SW 1271 (cell line): ENCODE measurements around the gene BCAR1.

Source experiments
- DNase-seq, 2 experiments: peaks; one replicate each; lab custom pipeline; 2025; lab: John Stamatoyannopoulos, UW

BCAR1 gene

GRCh38 chr16:75239542-75240122 lies 11.8 kb downstream of the BCAR1 start:
- DNase-seq = no peak

DNA sequence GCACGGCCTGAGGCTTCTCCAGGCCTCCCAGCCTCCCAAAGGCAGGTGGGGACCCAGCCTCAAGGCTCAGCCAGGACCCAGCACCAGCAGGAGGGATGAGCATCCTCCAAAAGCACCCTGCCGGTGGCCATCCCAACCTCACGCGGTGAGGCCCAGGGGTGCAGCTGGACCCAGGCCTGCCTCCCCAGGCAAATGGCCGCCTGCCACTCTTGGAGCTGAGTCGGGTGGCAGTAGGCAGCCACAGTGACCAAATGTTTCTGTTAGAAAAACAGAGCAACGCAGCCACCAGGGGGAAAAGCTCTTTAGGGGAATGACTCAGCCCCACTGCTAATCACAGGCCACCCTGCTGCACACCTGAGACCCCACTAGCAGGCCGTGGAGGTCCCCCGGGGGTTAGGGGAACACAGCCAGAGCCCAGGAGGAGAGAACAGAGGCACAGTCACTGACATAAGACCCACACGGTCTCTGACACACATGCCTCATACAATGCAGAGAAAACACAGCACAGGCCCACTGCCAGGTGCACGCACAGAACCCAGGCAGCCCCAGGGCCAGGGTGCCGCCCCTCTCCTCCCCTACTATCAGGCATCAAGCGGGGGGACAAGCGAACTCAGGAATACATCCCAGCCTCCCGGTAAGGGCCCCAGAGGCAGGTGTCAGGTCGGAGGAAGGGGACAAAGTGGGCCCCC lies 12.4 kb downstream of the BCAR1 start:
- no peak for DNase-seq

DNA sequence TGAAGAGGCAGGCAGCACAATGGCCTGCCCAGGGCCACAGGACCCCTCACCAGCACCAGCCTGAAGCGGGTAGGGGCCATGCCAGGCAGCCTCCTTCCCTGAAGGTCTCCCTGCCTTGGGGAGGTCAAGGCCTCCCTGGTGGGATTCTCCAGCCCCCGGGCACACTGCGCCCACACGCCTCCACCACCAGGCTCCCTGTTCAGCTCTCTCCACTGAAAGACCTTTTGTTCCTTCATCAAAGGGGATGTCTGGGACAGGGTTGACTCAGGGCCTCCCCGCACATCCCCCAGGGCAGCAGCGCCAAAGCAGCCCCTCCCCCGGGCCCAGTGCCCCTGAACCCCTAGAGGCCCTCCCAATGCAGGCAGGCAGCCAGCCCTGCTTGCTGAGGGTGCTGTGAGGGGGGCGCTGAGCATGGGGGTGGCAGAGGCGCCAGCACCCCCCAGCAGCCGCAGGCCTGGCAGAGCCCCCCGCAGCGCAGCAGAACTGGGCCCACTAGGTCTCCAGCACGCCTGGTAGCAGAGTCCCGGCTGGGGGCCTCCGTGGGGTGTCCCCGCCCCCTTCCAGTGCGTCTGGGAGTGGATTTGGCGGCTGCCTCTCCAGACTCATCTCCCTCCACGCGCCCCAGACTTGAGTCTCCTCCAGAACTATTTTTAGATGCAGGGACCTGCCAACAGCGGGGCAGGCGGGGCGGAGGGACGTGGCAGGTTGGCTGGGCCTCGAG lies 13.1 kb downstream of the BCAR1 start:
- DNase-seq = no peak

DNA sequence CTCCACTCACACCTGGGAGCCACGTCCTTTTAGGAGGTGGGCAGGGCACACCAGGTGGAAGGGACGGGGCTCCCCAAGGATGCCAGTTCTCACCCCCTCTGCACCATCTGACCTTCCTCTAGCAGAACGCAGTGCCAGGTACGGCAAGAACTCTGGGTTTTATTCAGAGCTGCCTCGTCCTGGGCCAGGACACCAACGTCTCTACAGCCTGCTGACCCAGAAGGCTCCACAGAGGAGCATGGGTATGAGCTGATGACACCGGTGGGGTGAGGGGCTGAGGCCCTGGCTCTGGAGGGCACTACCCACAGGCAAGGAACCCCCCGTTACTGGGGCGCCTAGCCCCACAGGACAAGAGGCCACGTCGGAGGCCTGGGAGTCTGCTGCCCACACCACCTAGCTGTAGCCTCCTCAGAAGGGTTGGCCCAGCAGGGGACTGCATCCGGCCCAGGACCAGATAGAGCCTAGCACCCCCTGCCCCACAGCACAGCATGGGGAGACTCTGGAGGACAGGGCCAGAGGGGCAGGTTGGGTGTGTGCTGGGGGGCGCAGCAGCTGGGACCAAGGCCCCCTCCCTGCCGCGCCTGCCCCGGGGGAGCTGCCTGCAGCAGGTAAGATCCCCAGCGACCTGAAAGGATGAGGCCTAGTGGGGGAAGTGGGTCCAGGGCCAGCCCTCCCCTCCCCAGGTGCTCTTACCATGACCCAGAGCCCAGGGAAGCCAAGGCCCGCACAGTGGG lies 13.9 kb downstream of the BCAR1 start:
- no peak for DNase-seq

DNA sequence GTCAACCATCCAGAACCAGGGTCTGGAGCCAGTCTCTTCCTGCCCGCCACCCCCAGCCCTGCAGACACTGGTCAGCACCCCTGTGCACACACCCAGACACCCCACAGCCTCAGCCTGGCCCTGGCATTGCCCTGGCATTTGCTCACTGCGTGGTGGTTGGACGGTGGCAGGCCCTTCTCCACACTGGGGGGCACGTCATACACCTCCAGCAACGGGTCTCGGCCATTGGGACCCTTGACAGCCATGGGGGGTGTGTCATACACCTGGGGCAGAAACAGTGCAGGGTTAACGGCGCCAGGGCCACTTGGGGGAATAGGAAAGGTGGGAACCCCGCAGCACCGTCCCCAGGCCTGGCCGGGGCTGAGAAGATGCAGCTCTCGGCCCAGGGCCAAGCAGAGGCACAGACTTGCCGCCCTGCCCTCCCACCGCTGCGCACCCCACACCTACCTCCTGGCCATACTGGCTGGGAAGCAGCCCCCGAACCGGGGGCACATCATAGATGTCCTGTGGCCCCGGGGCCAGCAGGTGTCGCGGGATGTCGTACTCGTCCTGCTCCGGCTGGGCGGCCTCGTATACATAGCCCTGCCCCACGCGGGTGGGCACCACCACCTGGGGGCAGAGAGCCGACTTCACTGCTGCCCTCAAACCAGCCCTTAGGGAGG lies 14.6 kb downstream of the BCAR1 start:
- DNase-seq = no peak

GRCh38 chr16:75236232-75236631 lies 15.2 kb downstream of the BCAR1 start:
- DNase-seq = no peak

- DNase-seq = no peak
Observed at GRCh38 chr16:75235721-75236193, 15.7 kb downstream of the BCAR1 start.

DNA sequence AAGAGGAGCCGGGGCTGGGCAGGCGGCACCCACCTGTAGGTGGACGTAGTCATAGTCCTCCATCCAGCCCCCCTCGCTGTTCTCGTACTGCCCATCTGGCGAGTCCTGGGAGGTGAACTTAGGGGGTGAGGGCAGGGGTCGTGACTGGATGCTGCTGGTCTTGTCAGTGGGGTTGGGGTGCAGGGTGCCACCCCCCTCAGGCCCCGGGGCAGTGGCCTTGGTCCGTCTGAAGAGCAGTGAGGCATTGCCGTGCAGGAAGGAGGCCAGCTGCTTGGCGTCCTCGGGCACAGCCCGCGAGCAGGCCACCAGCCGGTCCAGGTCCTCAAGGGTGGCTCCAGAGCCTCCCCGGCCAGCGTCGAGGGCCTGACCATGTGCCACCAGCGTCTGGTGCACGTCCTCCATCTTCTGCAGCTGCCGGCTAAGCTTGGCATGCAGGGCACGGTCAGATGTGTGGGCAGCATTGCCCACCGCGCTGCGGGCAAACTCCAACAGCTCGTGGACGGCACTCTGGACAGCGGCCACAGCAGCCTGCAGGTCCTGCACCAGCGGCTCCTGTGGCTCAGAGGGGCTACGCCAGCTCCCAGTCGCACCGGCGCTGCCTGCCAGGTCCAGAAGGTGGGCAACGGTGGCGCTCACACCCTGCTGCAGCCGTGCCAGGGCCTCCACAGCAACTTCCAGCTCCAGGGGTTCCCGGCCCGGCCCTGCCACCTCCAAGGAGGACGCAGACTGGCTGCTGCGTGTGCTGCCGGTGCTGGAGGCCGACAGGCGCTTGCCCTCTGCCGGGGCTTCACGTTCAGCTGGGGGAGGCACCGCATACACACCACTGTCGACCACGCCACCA lies 16.3 kb downstream of the BCAR1 start:
- DNase-seq = no peak

- DNase-seq = no peak
Observed at GRCh38 chr16:75233611-75233938, 17.8 kb downstream of the BCAR1 start.

- DNase-seq = no peak
Observed at GRCh38 chr16:75231570-75231969, 19.9 kb downstream of the BCAR1 start.

DNA sequence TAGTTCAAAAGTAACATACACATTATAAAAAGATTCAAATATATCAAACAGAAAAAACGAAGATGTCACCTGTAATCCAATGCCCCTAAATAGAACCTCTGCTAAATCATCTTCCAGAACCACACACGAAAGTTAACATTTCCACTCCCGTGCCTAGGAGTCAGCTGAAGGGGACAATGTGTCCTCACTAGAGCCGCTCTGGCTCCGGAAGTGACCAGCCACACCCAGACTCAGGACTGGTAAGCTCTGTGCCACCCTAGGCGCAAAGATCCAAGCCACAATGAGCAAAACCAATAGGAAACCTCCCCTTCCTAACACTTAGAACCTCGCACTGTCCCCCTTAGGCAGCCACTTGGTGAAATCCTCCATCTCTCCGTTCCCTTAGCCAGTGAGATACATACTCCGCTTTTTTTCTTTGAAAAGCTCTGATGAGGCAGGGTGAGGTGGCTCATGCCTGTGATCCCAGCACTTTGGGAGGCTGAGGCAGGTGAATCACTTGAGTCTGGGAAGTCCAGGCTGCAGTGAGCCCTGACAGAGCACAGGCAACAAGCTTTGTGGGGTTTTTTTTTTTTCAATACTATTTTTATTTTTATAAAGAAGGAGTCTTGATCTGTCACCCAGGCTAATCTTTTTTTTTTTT lies 20.8 kb downstream of the BCAR1 start:
- no peak for DNase-seq

DNA sequence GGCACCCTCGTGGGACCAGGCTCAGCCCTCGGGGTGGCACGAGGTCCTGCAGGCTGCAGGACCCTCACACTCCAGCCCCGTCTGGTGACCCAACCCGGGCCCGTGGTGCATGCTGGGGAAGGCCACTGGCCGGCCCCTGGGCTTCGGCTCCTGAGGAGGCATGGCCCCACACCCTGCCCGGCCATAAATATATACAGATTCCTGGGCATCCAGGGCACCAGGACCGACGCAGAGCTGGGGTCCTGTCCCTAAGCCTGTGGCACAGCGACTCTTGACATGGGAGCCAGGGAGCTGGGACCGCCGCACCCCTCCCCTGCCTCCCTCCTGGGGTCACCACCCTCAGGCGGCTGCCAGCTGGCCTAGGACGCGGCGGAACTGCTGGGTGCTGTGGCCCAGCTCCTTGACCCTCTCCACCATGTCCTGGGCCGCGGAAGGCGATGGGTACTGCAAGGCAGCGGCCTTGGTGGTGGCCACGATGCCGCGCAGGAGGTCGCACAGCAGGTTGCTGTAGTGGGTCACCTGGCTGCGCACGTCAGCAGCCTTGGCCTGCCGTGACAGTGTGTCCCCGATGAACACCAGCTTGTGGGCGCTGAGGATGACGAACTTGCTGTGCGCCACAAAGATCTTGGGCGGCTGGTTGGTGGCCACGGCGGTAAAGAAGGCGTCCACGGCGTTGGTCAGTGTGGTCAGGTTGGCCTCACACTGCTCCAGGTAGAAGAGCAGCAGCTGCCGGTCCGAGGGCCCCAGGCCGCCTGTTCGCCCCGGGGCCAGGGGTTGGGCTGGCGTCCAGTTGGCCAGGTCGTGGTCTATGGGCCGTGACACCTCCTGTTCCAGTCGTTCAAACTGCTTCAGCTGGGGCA lies 22.0 kb downstream of the BCAR1 start:
- DNase-seq = no peak

DNA sequence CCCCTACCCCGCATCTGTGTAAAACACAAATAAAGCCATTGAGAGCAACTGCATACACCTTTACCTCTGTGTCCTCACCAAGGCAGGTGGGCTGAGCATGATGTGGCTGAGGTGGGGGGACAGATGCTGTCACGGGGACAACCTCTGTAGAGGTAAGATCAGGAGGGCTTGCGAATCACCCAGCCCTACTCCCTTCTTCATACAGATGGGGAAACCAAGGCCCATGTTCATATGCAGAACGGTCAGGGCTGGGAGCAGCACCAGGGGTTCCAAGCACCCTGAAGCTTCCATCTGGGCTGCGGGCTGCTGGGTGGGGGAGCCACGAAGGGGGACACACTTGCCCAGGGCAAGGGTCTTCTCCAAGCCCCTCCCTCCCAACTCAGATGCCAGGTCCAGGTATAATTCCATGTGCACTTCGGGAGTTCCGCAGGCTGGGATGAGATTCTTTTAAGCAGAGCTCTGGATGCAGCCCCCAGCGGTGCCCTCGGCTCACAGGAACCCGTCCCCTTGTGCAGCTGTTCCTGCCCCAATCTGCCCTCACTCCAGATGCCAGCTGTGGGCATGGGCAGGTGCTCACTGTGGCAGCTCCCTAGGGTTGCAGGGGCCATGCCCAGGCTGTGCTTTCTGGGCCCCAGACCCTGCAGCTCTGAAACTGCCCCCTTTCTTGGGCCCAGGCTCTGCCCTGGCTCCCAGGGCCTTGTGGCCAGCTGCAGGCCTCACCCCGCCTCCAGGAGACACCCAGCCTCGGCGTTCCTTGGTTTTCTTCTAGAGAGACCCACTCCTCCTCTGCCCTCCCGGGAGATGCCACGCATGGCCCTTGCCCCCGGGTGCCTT lies 23.1 kb downstream of the BCAR1 start:
- DNase-seq = no peak

GRCh38 chr16:75227361-75228142 lies 23.9 kb downstream of the BCAR1 start:
- no peak for DNase-seq

DNA sequence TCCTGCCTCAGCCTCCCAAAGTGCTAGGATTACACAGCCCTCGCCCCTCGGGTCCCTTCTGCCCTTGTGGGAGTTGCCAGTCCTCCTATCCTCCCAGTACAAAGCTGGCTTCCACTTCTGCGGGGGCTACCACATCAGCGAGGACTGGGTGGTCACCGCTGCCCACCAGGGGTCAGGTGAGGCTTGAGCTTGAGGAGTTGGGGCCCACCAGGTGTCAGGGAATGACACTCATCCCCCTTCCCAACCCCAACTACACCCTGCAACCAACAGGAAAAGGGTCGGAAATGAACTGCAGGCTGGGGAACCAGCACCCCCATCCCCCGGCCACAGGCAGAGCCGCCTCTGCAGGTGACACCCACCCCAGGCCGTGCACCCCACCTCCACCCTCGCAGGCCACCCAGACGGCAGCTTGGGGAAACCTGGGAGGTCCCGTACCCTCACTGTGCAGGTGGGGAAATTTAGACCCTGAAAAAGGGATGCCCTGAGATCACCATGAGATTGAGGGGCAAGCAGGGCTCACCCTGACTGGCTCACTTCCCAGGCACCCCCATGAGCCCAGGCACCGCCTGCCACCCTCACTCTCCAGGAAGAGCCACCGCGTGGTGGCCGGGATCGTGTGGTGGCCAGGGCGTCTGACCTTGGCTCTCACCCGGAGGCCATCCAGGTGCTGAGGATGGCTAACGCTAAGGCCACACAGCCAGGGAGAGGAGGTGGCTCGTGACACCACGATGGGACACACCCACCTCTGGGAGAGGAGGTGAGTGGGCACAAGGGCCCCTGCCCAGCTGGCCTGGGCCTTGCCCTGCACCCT lies 24.7 kb downstream of the BCAR1 start:
- DNase-seq = no peak

DNA sequence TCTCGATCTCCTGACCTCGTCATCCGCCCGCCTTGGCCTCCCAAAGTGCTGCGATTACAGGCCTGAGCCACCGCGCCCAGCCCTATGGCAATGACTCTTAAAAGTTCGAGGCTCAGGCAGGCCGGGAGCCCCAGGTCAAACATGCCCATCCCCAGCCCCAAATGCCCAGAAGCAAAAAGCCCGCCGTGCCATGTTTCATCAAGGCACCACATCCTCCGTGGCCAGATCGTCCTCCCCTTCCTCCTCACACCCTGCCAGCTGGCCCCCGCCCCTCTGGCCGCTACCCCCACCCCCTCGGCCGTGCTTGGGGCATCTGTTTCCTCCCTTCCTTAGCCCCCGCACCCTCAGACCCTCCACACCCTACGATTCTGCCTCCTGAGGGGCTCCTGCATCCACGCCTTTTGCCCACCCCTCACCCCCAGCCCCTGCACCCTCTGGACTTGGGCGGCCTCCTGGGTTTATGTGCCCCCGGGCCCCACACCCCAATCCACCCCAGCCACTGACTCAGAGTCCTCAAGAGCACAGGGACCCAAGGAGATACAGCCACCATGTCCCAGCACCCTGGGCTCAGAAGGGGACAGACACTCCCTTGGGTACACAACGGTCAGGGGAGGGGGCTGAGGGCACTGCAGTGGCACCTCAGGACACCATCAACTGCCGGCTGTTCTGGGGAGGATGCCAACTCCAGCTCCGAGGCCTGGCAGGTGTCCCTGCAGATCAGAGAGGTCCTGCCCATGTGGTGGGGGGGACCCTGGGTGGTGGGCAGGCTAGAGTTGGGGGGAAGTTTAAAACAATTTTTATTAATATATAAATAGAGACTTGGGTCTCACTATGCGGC lies 25.5 kb downstream of the BCAR1 start:
- no peak for DNase-seq
